ENCODE measurements around the gene TAS2R5.

- TF ChIP-seq CTCF (IDR thresholded peaks at IDR 0.05) = no peak
- TF ChIP-seq POLR2A (IDR thresholded peaks at IDR 0.05) = no peak
Observed at GRCh38 chr7:141748396-141748795, 41.6 kb upstream of the TAS2R5 start.

Data from thyroid gland (tissue), 4 donors.